BJ (cell line): ENCODE data around the gene PTGFRN. TPM values are rescaled to one million over a fixed set of nuclear protein-coding genes. Genes with fewer than 3 reads are reported as not detected.

Experiments
- CTCF ChIA-PET: fragments of 350-600 bp; formaldehyde crosslinking; extraction: SDS; loops from one replicate; lab custom pipeline; 2021; ENCODE audit warnings: antibody characterized with exemption, inconsistent platforms; lab: Yijun Ruan, JAX
- POLR2A ChIA-PET: fragments of 300-600 bp; sonication (Branson Sonifier 250); formaldehyde crosslinking; extraction: SDS; loops from one replicate; lab custom pipeline; 2021; ENCODE audit warnings: antibody characterized with exemption; lab: Charles Lee
- DNase-seq: peaks from one replicate; pipeline ENCODE4 v3.0.0-alpha.2; 2011; ENCODE audit warnings: low read depth
- H3K27me3 ChIP-seq: 2 replicates; pipeline ENCODE4 v1.6.0; 2011; ENCODE audit warnings: low read length; ENCODE audit not compliant: control insufficient read depth, insufficient read depth
- H3K36me3 ChIP-seq: 2 replicates; pipeline ENCODE4 v1.5.1; 2011; ENCODE audit warnings: low read length; ENCODE audit not compliant: control insufficient read depth, insufficient read depth
- H3K4me3 ChIP-seq: 2 replicates; pipeline ENCODE4 v1.5.1; 2011; ENCODE audit warnings: low read depth, mild to moderate bottlenecking, control low read depth, low read length
- CTCF ChIP-seq: IDR thresholded peaks from 2 replicates; pipeline ENCODE4 v1.5.1; 2011; ENCODE audit warnings: low read depth, mild to moderate bottlenecking, control low read depth, inconsistent platforms, low read length, moderate library complexity; ENCODE audit not compliant: insufficient read depth
- polyA plus RNA-seq: library from polyadenylated mRNA; depleted of rRNA; stranded (reverse); fragments of >200 nt; gene quantifications from 2 replicates; pipeline ENCODE4 v1.2.3, GENCODE V29; 2011

Gene PTGFRN
- polyA plus RNA-seq, 1 experiment: 3.1 TPM

- no peak overlapping the region for H3K4me3 ChIP-seq
- no peak for DNase-seq
- no peak for TF ChIP-seq CTCF
- CTCF ChIA-PET: interaction anchor here (1.1 to 1.9 kb wide), 2 partner anchors 8 to 115 kb away, joined by 3 to 4 read pairs; no protein-coding TSS in a partner anchor
- no peaks in the 10 kb centered on the region for H3K36me3 ChIP-seq
- H3K27me3 ChIP-seq: peaks cover 1% of the 10 kb centered on the region; the same call in 1 of the 2 replicates
- POLR2A ChIA-PET: no interaction called here
These were observed 31.3 kb downstream of the PTGFRN start for GRCh38 chr1:116940814-116941599.

- no peak for TF ChIP-seq CTCF
- ChIA-PET CTCF (interaction anchor here (1.1 to 1.9 kb wide), 2 partner anchors 9 to 115 kb away, joined by 3 to 4 read pairs; no protein-coding TSS in a partner anchor), POLR2A (no interaction called here)
- peaks cover 1% of the 10 kb centered on the region; the same call in 1 of the 2 replicates for H3K27me3 ChIP-seq
- DNase-seq: no peak
- H3K4me3 ChIP-seq: no peak overlapping the region
- no peaks in the 10 kb centered on the region for H3K36me3 ChIP-seq
These were observed 32.0 kb downstream of the PTGFRN start for GRCh38 chr1:116941670-116942069.

- ChIA-PET CTCF (interaction anchor here (1.3 to 1.9 kb wide), 2 partner anchors 10 to 64 kb away, joined by 3 to 4 read pairs; no protein-coding TSS in a partner anchor), POLR2A (no interaction called here)
- DNase-seq: no peak
- no peak overlapping the region for H3K4me3 ChIP-seq
- peaks cover 1% of the 10 kb centered on the region; the same call in 1 of the 2 replicates for H3K27me3 ChIP-seq
- no peak for TF ChIP-seq CTCF
- H3K36me3 ChIP-seq: no peaks in the 10 kb centered on the region
These were observed 32.6 kb downstream of the PTGFRN start for GRCh38 chr1:116942344-116942743.

- no peak overlapping the region for H3K4me3 ChIP-seq
- ChIA-PET CTCF (interaction anchor here (1.0 to 1.3 kb wide), 3 partner anchors 8 to 65 kb away, joined by 3 to 5 read pairs (median 3); no protein-coding TSS in a partner anchor), POLR2A (no interaction called here)
- H3K36me3 ChIP-seq: no peaks in the 10 kb centered on the region
- DNase-seq: no peak
- no peak for TF ChIP-seq CTCF
- H3K27me3 ChIP-seq: 0 out of 2 replicates have a peak, but pooled peaks cover 1% of the 10 kb centered on the region
These were observed 33.7 kb downstream of the PTGFRN start for GRCh38 chr1:116943438-116943837.

- no peaks in the 10 kb centered on the region for H3K36me3 ChIP-seq
- ChIA-PET POLR2A (no interaction called here), CTCF (no interaction called here)
- 0 out of 2 replicates have a peak, but pooled peaks cover 1% of the 10 kb centered on the region for H3K27me3 ChIP-seq
- no peak for TF ChIP-seq CTCF
- no peak for DNase-seq
- H3K4me3 ChIP-seq: no peak overlapping the region
These were observed 34.9 kb downstream of the PTGFRN start for GRCh38 chr1:116944613-116945012.
